HepG2 (cell line): ENCODE measurements around the gene ARSB. TPM values are rescaled to one million over a fixed set of nuclear protein-coding genes. Genes with fewer than 3 reads are reported as not detected.

Source experiments
- EP300 ChIP-seq, 3 experiments: sonication (generic) in 1 of 3; formaldehyde crosslinking in 1 of 3; IDR thresholded peaks; 2 replicates each; pipeline versions ENCODE4 v1.5.1 to v1.6.1; 2011 to 2020; ENCODE audit warnings: low read depth in 2 of 3, low read length in 2 of 3, borderline replicate concordance in 1 of 3, improper control_type of control experiment in 1 of 3, mild to moderate bottlenecking in 1 of 3, missing genetic modification reagents in 1 of 3, moderate library complexity in 1 of 3
- ETV5 ChIP-seq: IDR thresholded peaks from 2 replicates; pipeline ENCODE4 v1.6.1; 2018; ENCODE audit warnings: missing biosample characterization, missing genetic modification reagents, inconsistent platforms, borderline replicate concordance
- HDAC6 ChIP-seq: fragments of 200-600 bp; sonication (generic); IDR thresholded peaks from 2 replicates; pipeline ENCODE4 v1.7.0; 2017; ENCODE audit warnings: mild to moderate bottlenecking, antibody characterized with exemption, low read length, low read depth
- HMGXB3 ChIP-seq: sonication (generic); formaldehyde crosslinking; IDR thresholded peaks from 2 replicates; pipeline ENCODE4 v1.4.0; 2020; ENCODE audit warnings: missing genetic modification reagents, borderline replicate concordance
- IKZF1 ChIP-seq: fragments of 450-650 bp; IDR thresholded peaks from 2 replicates; pipeline ENCODE4 v1.7.1; 2016
- SOX5 ChIP-seq: IDR thresholded peaks from 2 replicates; pipeline ENCODE4 v1.6.1; 2016; ENCODE audit warnings: borderline replicate concordance
- XBP1 ChIP-seq: sonication (generic); formaldehyde crosslinking; IDR thresholded peaks from 2 replicates; pipeline ENCODE4 v1.5.0; 2020; ENCODE audit warnings: missing genetic modification reagents
- XRCC5 ChIP-seq: fragments of 200-400 bp; formaldehyde crosslinking; optimal IDR thresholded peaks from 2 replicates; pipeline ENCODE3; 2017; ENCODE audit warnings: mild to moderate bottlenecking, low read length
- ZBTB44 ChIP-seq: sonication (generic); formaldehyde crosslinking; IDR thresholded peaks from 2 replicates; pipeline ENCODE4 v1.4.0; 2020; ENCODE audit warnings: missing genetic modification reagents
- ZNF350 ChIP-seq: sonication (generic); formaldehyde crosslinking; IDR thresholded peaks from 2 replicates; pipeline ENCODE4 v1.4.0; 2020; ENCODE audit warnings: mild to moderate bottlenecking, low read depth, missing genetic modification reagents, borderline replicate concordance
- ZNF597 ChIP-seq: sonication (generic); formaldehyde crosslinking; IDR thresholded peaks from 2 replicates; pipeline ENCODE4 v1.5.0; 2020; ENCODE audit warnings: missing genetic modification reagents
- polyA plus RNA-seq, 8 experiments: library from polyadenylated mRNA; depleted of rRNA in 3 of 8; stranded (reverse) in 7 of 8; unstranded in 1 of 8; fragments of >200 nt; fragmentation: Illumina TruSeq in 4 of 8; extraction: Trizol in 4 of 8; gene quantifications; 2 replicates each; pipeline versions ENCODE4 v1.2.1 to v1.2.3, GENCODE V29; 2011 to 2016; ENCODE audit warnings: low read depth in 4 of 8, missing spikeins in 1 of 8, mixed read lengths in 1 of 8; ENCODE audit not compliant: insufficient read depth in 1 of 8
- total RNA-seq, 5 experiments: library from RNA; depleted of rRNA; stranded (reverse); fragments of >200 nt; fragmentation: Illumina TruSeq; extraction: Trizol; gene quantifications; 2 replicates each; pipeline ENCODE4 v1.2.3, GENCODE V29; 2016; ENCODE audit warnings: low read depth in 1 of 5
- TF ChIP-seq, protein P1 (sequence below): sonication (generic); formaldehyde crosslinking; IDR thresholded peaks from 2 replicates; pipeline ENCODE4 v1.5.0; 2020; ENCODE audit warnings: mild to moderate bottlenecking, missing genetic modification reagents, moderate library complexity
- TF ChIP-seq, protein P2 (sequence below), 2 experiments: fragments of 450-650 bp in 1 of 2; sonication (generic) in 1 of 2; formaldehyde crosslinking; IDR thresholded peaks; 2 replicates each; pipeline versions ENCODE4 v1.5.0 to v1.8.0; 2020 to 2022; ENCODE audit warnings: mild to moderate bottlenecking in 1 of 2, missing genetic modification reagents in 1 of 2
- TF ChIP-seq, protein P3 (sequence below): sonication (generic); formaldehyde crosslinking; IDR thresholded peaks from 2 replicates; pipeline ENCODE4 v1.8.1; 2022; ENCODE audit warnings: low read depth, mild to moderate bottlenecking, missing genetic modification reagents

Gene ARSB
- total and polyA plus RNA-seq, 2 of the 13 experiments (the other 11 are each of a cell fraction or from before 2014, with no cell fraction given), result 52.6 to 66.4 TPM

GRCh38 chr5:78757269-78758053 lies 227.6 kb downstream of the ARSB start (continued):
- TF ChIP-seq EP300 (IDR thresholded peaks at IDR 0.05; ENCODE audit: low read depth in 2 of 2, low read length in 2 of 2), result no peak
- no peak for TF ChIP-seq EP300 (CRISPR knock-in tag; IDR thresholded peaks at IDR 0.05; ENCODE audit: borderline replicate concordance)
- no peak for TF ChIP-seq XBP1
- TF ChIP-seq HMGXB3, result no peak
- TF ChIP-seq ETV5 (CRISPR knock-in tag), result no peak
- TF ChIP-seq ZBTB44 (CRISPR knock-in tag), result no peak
- TF ChIP-seq, protein P1, sequence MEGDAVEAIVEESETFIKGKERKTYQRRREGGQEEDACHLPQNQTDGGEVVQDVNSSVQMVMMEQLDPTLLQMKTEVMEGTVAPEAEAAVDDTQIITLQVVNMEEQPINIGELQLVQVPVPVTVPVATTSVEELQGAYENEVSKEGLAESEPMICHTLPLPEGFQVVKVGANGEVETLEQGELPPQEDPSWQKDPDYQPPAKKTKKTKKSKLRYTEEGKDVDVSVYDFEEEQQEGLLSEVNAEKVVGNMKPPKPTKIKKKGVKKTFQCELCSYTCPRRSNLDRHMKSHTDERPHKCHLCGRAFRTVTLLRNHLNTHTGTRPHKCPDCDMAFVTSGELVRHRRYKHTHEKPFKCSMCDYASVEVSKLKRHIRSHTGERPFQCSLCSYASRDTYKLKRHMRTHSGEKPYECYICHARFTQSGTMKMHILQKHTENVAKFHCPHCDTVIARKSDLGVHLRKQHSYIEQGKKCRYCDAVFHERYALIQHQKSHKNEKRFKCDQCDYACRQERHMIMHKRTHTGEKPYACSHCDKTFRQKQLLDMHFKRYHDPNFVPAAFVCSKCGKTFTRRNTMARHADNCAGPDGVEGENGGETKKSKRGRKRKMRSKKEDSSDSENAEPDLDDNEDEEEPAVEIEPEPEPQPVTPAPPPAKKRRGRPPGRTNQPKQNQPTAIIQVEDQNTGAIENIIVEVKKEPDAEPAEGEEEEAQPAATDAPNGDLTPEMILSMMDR (CRISPR knock-in tag), result 0 out of 2 replicates have a peak, but pooled peaks have one; percentile 4
- no peak for TF ChIP-seq IKZF1
- TF ChIP-seq SOX5 (CRISPR knock-in tag), result peak; percentile 12; the same call in 1 of the 2 replicates
- TF ChIP-seq, protein P2, sequence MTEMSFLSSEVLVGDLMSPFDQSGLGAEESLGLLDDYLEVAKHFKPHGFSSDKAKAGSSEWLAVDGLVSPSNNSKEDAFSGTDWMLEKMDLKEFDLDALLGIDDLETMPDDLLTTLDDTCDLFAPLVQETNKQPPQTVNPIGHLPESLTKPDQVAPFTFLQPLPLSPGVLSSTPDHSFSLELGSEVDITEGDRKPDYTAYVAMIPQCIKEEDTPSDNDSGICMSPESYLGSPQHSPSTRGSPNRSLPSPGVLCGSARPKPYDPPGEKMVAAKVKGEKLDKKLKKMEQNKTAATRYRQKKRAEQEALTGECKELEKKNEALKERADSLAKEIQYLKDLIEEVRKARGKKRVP (CRISPR knock-in tag; IDR thresholded peaks at IDR 0.05), result no peak
- TF ChIP-seq, protein P3, sequence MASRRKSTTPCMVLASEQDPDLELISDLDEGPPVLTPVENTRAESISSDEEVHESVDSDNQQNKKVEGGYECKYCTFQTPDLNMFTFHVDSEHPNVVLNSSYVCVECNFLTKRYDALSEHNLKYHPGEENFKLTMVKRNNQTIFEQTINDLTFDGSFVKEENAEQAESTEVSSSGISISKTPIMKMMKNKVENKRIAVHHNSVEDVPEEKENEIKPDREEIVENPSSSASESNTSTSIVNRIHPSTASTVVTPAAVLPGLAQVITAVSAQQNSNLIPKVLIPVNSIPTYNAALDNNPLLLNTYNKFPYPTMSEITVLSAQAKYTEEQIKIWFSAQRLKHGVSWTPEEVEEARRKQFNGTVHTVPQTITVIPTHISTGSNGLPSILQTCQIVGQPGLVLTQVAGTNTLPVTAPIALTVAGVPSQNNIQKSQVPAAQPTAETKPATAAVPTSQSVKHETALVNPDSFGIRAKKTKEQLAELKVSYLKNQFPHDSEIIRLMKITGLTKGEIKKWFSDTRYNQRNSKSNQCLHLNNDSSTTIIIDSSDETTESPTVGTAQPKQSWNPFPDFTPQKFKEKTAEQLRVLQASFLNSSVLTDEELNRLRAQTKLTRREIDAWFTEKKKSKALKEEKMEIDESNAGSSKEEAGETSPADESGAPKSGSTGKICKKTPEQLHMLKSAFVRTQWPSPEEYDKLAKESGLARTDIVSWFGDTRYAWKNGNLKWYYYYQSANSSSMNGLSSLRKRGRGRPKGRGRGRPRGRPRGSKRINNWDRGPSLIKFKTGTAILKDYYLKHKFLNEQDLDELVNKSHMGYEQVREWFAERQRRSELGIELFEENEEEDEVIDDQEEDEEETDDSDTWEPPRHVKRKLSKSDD (CRISPR knock-in tag), result no peak
- TF ChIP-seq HDAC6, result no peak
- no peak for TF ChIP-seq XRCC5
- no peak for TF ChIP-seq ZNF350
- TF ChIP-seq ZNF597 (CRISPR knock-in tag), result no peak
